Neural progenitor cell (in vitro differentiated cells): Measurements from ENCODE around the gene ZNF813.

Source experiments
- CTCF ChIP-seq: fragments of 200-600 bp; sonication (generic); IDR thresholded peaks from 2 replicates; pipeline ENCODE4 v1.5.1; 2017; ENCODE audit warnings: antibody characterized with exemption, mild to moderate bottlenecking
- EZH2 ChIP-seq: fragments of 200-600 bp; sonication (generic); IDR thresholded peaks from 2 replicates; pipeline ENCODE4 v1.6.1; 2017; ENCODE audit warnings: antibody characterized with exemption, mild to moderate bottlenecking, moderate library complexity
- EZH2phosphoT487 ChIP-seq: fragments of 200-600 bp; sonication (generic); IDR thresholded peaks from 2 replicates; pipeline ENCODE4 v1.6.1; 2017; ENCODE audit warnings: antibody characterized with exemption

- no peak for TF ChIP-seq EZH2
- no peak for TF ChIP-seq CTCF
- TF ChIP-seq EZH2phosphoT487, result no peak
Observed at GRCh38 chr19:53432088-53432661, 35.4 kb upstream of the ZNF813 start.
